Measurements from ENCODE around the gene CRLF1.
A peak's percentile ranks its signal among the peaks of the same experiment; 100 is the strongest.

Gene CRLF1

GRCh38 chr19:18606281-18607225, at the start of gene CRLF1:
TSS of gene CRLF1 (minus strand) at chr19:18606799. CDS start at chr19:18606656, 143 bp downstream.
- H3K36me3 ChIP-seq (ENCODE audit: insufficient read depth, low read length): no peaks in the 10 kb centered on the region
- H3K4me1 ChIP-seq (ENCODE audit: insufficient read depth, low read length): peaks cover 23% of the 10 kb centered on the region
- H3K9ac ChIP-seq (ENCODE audit: low read depth, low read length): peak within 1 kb of the TSS; percentile 9; the same call in 1 of the 2 replicates
- no peaks in the 10 kb centered on the region for H3K9me3 ChIP-seq (ENCODE audit: control insufficient read depth, insufficient read depth, low read length)

GRCh38 chr19:18655173-18655844, 48.7 kb upstream of the CRLF1 start:
- no peaks in the 10 kb centered on the region for H3K9me3 ChIP-seq (ENCODE audit: control insufficient read depth, insufficient read depth, low read length)
- H3K4me1 ChIP-seq (ENCODE audit: insufficient read depth, low read length): peaks cover 29% of the 10 kb centered on the region
- H3K9ac ChIP-seq (ENCODE audit: low read depth, low read length): no peak overlapping the region
- H3K36me3 ChIP-seq (ENCODE audit: insufficient read depth, low read length): no peaks in the 10 kb centered on the region

- Histone ChIP-seq H3K36me3 (ENCODE audit: insufficient read depth, low read length) (no peaks in the 10 kb centered on the region), H3K9me3 (ENCODE audit: control insufficient read depth, insufficient read depth, low read length) (no peaks in the 10 kb centered on the region), H3K4me1 (ENCODE audit: insufficient read depth, low read length) (peaks cover 31% of the 10 kb centered on the region), H3K9ac (ENCODE audit: low read depth, low read length) (no peak overlapping the region)
Measured at GRCh38 chr19:18654469-18654868, 47.9 kb upstream of the CRLF1 start.

GRCh38 chr19:18653853-18654252, 47.3 kb upstream of the CRLF1 start:
- Histone ChIP-seq H3K4me1 (ENCODE audit: insufficient read depth, low read length) (peaks cover 37% of the 10 kb centered on the region), H3K9me3 (ENCODE audit: control insufficient read depth, insufficient read depth, low read length) (no peaks in the 10 kb centered on the region), H3K36me3 (ENCODE audit: insufficient read depth, low read length) (no peaks in the 10 kb centered on the region), H3K9ac (ENCODE audit: low read depth, low read length) (no peak overlapping the region)

GRCh38 chr19:18651733-18652132, 45.1 kb upstream of the CRLF1 start:
- Histone ChIP-seq H3K9ac (ENCODE audit: low read depth, low read length) (no peak overlapping the region), H3K36me3 (ENCODE audit: insufficient read depth, low read length) (no peaks in the 10 kb centered on the region), H3K9me3 (ENCODE audit: control insufficient read depth, insufficient read depth, low read length) (no peaks in the 10 kb centered on the region), H3K4me1 (ENCODE audit: insufficient read depth, low read length) (peaks cover 33% of the 10 kb centered on the region)

- H3K4me1 ChIP-seq (ENCODE audit: insufficient read depth, low read length): peaks cover 33% of the 10 kb centered on the region
- H3K9me3 ChIP-seq (ENCODE audit: control insufficient read depth, insufficient read depth, low read length): no peaks in the 10 kb centered on the region
- no peaks in the 10 kb centered on the region for H3K36me3 ChIP-seq (ENCODE audit: insufficient read depth, low read length)
- no peak overlapping the region for H3K9ac ChIP-seq (ENCODE audit: low read depth, low read length)
Measured at GRCh38 chr19:18651300-18651699, 44.7 kb upstream of the CRLF1 start.

GRCh38 chr19:18650468-18651041, 44.0 kb upstream of the CRLF1 start:
- Histone ChIP-seq H3K9ac (ENCODE audit: low read depth, low read length) (no peak overlapping the region), H3K36me3 (ENCODE audit: insufficient read depth, low read length) (no peaks in the 10 kb centered on the region), H3K9me3 (ENCODE audit: control insufficient read depth, insufficient read depth, low read length) (no peaks in the 10 kb centered on the region), H3K4me1 (ENCODE audit: insufficient read depth, low read length) (peaks cover 33% of the 10 kb centered on the region)

GRCh38 chr19:18650021-18650390, 43.4 kb upstream of the CRLF1 start:
- H3K4me1 ChIP-seq (ENCODE audit: insufficient read depth, low read length): peaks cover 36% of the 10 kb centered on the region
- no peak overlapping the region for H3K9ac ChIP-seq (ENCODE audit: low read depth, low read length)

GRCh38 chr19:18649371-18650020, 42.9 kb upstream of the CRLF1 start:
- no peaks in the 10 kb centered on the region for H3K9me3 ChIP-seq (ENCODE audit: control insufficient read depth, insufficient read depth, low read length)
- H3K4me1 ChIP-seq (ENCODE audit: insufficient read depth, low read length): peaks cover 41% of the 10 kb centered on the region
- H3K9ac ChIP-seq (ENCODE audit: low read depth, low read length): no peak overlapping the region
- no peaks in the 10 kb centered on the region for H3K36me3 ChIP-seq (ENCODE audit: insufficient read depth, low read length)

More at GRCh38 chr19:18650021-18650390, 43.4 kb upstream of the CRLF1 start:
- no peaks in the 10 kb centered on the region for H3K9me3 ChIP-seq (ENCODE audit: control insufficient read depth, insufficient read depth, low read length)
- no peaks in the 10 kb centered on the region for H3K36me3 ChIP-seq (ENCODE audit: insufficient read depth, low read length)

- Histone ChIP-seq H3K4me1 (ENCODE audit: insufficient read depth, low read length) (peaks cover 45% of the 10 kb centered on the region), H3K9ac (ENCODE audit: low read depth, low read length) (no peak overlapping the region), H3K9me3 (ENCODE audit: control insufficient read depth, insufficient read depth, low read length) (no peaks in the 10 kb centered on the region), H3K36me3 (ENCODE audit: insufficient read depth, low read length) (no peaks in the 10 kb centered on the region)
Measured at GRCh38 chr19:18648973-18649315, 42.3 kb upstream of the CRLF1 start.

GRCh38 chr19:18647807-18648206, 41.2 kb upstream of the CRLF1 start:
- Histone ChIP-seq H3K36me3 (ENCODE audit: insufficient read depth, low read length) (no peaks in the 10 kb centered on the region), H3K4me1 (ENCODE audit: insufficient read depth, low read length) (peaks cover 45% of the 10 kb centered on the region), H3K9me3 (ENCODE audit: control insufficient read depth, insufficient read depth, low read length) (no peaks in the 10 kb centered on the region), H3K9ac (ENCODE audit: low read depth, low read length) (no peak overlapping the region)

GRCh38 chr19:18647371-18647767, 40.8 kb upstream of the CRLF1 start:
- Histone ChIP-seq H3K9me3 (ENCODE audit: control insufficient read depth, insufficient read depth, low read length) (no peaks in the 10 kb centered on the region), H3K36me3 (ENCODE audit: insufficient read depth, low read length) (no peaks in the 10 kb centered on the region), H3K4me1 (ENCODE audit: insufficient read depth, low read length) (peaks cover 45% of the 10 kb centered on the region), H3K9ac (ENCODE audit: low read depth, low read length) (no peak overlapping the region)

GRCh38 chr19:18646535-18647370, 40.2 kb upstream of the CRLF1 start:
- H3K9ac ChIP-seq (ENCODE audit: low read depth, low read length): no peak overlapping the region
- no peaks in the 10 kb centered on the region for H3K36me3 ChIP-seq (ENCODE audit: insufficient read depth, low read length)
- no peaks in the 10 kb centered on the region for H3K9me3 ChIP-seq (ENCODE audit: control insufficient read depth, insufficient read depth, low read length)
- peaks cover 43% of the 10 kb centered on the region for H3K4me1 ChIP-seq (ENCODE audit: insufficient read depth, low read length)
